Activated CD4-positive, alpha-beta T cell treated with anti-CD3 and anti-CD28 coated beads for 24 hours (primary cell): Measurements from ENCODE around the gene ZNF598.
"Not testable (repeated sequence)": the region's sequence is repeated elsewhere in the genome, so short reads cannot be mapped to it uniquely, and the experiment has no call there.

Experiments
- DNase-seq, 2 donors: peaks; one replicate each; pipeline ENCODE4 v3.0.0-alpha.2; 2020; ENCODE audit warnings: low read depth in 2 of 2

ZNF598 gene

GRCh38 chr16:2027024-2028010 is 17.7 kb upstream of the ZNF598 start:
- no peak for DNase-seq

- DNase-seq = no peak
Measured at GRCh38 chr16:2026461-2027023, 16.9 kb upstream of the ZNF598 start, which contains the start of gene NHERF2. Gene NHERF2 (plus strand): TSS chr16:2026902. CDS start chr16:2027006, 104 bp downstream.

DNA sequence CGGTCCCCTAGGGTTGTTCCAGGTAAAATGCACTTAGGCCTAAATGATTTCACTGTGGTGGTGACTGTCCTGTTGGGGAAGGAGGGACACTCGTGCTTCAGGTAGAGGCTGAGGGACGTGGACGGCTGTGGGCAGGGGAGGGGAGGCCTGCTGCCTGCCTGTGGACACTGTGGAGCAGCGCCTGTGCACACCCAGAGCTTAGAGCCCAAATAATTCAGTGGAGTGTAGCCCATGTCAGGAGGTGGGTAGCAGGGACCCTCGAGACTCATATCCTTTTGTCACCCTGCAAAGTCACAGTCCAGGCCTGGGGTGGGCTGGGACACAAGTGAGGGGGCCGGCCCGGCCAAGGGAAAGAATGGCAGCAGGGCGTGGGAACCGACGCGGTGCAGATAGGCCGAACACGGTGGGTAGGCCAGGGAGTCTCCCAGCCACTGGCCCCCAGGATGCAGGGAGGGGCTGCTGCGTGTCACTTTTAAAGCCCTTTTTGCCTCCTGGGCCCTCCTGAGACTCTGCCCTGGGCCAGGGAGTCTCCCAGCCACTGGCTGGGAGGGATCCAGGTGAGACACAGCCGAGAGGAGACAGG is 16.3 kb upstream of the ZNF598 start:
- no peak for DNase-seq

GRCh38 chr16:2025251-2025650 is 15.6 kb upstream of the ZNF598 start:
- DNase-seq = no peak

- DNase-seq = no peak
Measured at GRCh38 chr16:2024032-2024420, 14.4 kb upstream of the ZNF598 start.

DNA sequence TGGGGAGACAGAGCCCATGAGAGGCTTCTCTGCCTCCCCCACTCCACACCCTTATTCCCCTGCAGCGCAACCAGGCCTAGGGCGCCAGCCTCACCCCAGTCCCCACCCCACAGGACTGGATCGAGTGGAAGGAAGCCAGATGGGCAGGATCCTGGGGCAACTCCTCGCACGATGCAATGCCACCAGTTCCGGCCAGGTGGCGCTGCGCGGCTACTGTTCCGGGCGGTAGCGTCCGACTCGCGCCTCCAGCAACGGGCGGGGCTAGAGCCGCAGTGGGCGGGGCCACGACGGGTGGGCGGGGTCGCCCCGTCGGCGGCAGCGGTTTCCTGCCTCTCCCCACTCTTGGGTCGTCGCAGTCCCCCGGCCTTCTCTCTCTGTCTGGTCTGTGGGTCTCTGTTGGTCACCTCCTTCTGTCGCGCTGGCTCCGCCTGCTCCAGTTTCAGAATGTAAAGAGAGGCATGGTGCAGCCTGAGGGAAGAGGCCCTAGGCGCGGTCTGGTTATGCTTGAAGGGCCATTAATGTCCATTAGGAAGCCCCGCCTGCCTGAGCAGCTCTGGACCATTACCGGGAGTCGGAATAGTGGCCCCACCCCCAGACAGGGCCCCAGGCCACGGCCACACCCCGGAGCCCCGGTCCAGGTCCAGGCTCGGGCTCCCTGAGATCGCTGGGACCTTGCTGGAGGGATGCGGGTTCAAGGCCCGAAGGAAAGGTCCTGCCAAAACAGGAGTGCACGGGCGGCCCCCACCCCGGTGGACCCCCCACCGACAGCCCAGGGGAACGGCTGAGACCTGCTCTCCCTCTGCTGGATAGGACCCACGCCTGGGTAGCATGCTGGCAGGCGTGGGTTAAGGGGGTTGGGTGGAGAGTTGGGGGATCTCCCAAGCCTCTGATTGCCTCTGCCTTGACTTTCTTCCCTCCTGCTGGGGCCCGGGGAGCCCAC is 13.7 kb upstream of the ZNF598 start:
- peak; percentile 95 to 96 for DNase-seq

GRCh38 chr16:2022723-2023091 is 13.1 kb upstream of the ZNF598 start:
- no peak for DNase-seq

DNA sequence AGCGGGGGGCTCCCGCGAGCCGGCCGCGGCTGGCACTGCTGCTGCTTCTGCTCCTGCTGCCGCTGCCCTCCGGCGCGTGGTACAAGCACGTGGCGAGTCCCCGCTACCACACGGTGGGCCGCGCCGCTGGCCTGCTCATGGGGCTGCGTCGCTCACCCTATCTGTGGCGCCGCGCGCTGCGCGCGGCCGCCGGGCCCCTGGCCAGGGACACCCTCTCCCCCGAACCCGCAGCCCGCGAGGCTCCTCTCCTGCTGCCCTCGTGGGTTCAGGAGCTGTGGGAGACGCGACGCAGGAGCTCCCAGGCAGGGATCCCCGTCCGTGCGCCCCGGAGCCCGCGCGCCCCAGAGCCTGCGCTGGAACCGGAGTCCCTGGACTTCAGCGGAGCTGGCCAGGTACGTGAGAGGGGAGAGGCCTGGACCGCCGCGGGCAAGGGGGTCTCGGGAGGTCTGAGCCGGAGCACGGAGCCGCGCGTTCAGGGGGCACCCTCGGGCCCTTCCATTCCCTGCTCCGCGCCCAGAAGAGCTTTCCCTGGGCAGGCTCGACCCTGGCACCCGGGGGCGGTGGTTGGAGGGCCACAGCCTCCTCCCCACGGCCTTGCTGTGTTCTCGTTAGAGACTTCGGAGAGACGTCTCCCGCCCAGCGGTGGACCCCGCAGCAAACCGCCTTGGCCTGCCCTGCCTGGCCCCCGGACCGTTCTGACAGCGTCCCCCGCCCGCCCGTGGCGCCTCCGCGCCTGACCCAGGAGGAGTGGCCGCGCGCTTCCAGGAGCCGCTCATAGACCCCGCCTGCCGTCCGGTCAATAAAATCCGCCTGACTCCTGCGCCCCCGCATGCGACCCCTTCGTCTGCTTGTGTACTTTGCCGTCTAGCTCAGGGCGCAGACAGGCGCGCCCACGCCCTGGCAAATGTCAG is 10.6 kb upstream of the ZNF598 start:
- DNase-seq = no peak

GRCh38 chr16:2019518-2019920 is 9.9 kb upstream of the ZNF598 start, which contains the start of gene NPW:
Gene NPW (plus strand): TSS chr16:2019785.
- DNase-seq = no peak

GRCh38 chr16:2016407-2016922 is 6.8 kb upstream of the ZNF598 start:
- DNase-seq = no peak

DNA sequence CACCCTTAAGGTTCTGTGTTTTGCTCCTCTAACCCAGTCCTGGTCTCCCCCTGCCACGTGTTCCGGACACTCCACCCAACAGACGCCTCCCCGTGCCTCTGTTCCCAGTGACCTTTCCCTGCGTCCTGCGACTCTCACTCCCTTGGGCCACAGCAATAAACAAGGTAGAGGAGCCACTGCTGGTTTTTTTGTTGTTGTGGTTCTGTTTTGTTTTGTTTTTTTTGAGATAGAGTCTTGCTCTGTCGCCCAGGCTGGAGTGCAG is 6.3 kb upstream of the ZNF598 start:
- DNase-seq = no peak

- DNase-seq = no peak
Measured at GRCh38 chr16:2015117-2015946, 5.7 kb upstream of the ZNF598 start.

- DNase-seq = no peak
Measured at GRCh38 chr16:2013527-2013926, 3.9 kb upstream of the ZNF598 start.

- DNase-seq = not testable (repeated sequence)
Measured at GRCh38 chr16:2011726-2012125, 2.1 kb upstream of the ZNF598 start.

DNA sequence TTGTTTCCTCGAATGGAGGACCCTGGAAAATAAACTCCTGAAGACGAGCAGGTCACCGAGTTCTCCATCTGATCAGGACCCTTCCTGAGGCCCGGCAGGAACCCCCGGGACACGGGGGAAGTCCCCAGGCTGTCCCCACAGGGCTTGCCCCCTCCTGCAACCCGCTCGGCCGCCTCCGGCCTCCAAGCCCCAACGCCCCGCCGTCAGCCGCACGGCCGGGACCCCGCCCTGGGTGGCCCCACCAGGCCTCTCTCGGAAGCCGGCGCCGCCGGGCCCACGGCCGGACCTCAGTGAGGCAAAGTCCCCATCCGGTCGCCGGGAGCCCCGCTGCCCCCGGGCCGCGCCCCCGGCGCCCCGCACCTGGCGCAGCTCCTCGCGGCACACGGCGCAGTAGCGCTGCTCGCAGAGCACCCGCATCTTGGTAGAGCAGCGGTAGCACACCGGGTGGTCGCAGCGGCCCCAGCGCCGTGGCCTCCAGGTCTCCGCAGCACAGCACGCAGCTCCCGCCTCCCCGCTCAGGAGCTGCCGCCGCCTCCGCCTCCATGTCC is 383 bp downstream of the ZNF598 start:
- DNase-seq = no peak

GRCh38 chr16:2008631-2009163 is 924 bp downstream of the ZNF598 start:
- no peak for DNase-seq

GRCh38 chr16:2008009-2008526 is 1.6 kb downstream of the ZNF598 start:
- DNase-seq = no peak

GRCh38 chr16:2007081-2007836 is 2.4 kb downstream of the ZNF598 start:
- no peak for DNase-seq
